HG03520 (cell line): ENCODE results near the gene DMXL2.
"Not testable (repeated sequence)": the region's sequence is repeated elsewhere in the genome, so short reads cannot be mapped to it uniquely, and the experiment has no call there.

ENCODE experiments used
- ATAC-seq: cut with Tn5 transposase; IDR thresholded peaks from one replicate; pipeline ENCODE4 v1.9.1; 2021; ENCODE audit warnings: mild to moderate bottlenecking, moderate library complexity; ENCODE audit not compliant: unreplicated experiment

DMXL2 gene

GRCh38 chr15:51622604-51623370 lies at the start of gene DMXL2:
Gene DMXL2, minus strand, starts transcription at chr15:51622771. Its CDS starts 226 bp downstream, at chr15:51622545.
- peak; percentile 25 for ATAC-seq

GRCh38 chr15:51672155-51672687 lies 49.6 kb upstream of the DMXL2 start:
- no peak for ATAC-seq

GRCh38 chr15:51669381-51669780 lies 46.8 kb upstream of the DMXL2 start:
- ATAC-seq: no peak

GRCh38 chr15:51668446-51668845 lies 45.9 kb upstream of the DMXL2 start:
- ATAC-seq: no peak

GRCh38 chr15:51667478-51667877 lies 44.9 kb upstream of the DMXL2 start:
- ATAC-seq: no peak

- no peak for ATAC-seq
These were observed 38.5 kb upstream of the DMXL2 start for GRCh38 chr15:51661072-51661471.

- ATAC-seq: no peak
These were observed 36.1 kb upstream of the DMXL2 start for GRCh38 chr15:51658664-51659063.

GRCh38 chr15:51655401-51656057 lies 33.0 kb upstream of the DMXL2 start:
- ATAC-seq: not testable (repeated sequence)

GRCh38 chr15:51652084-51652668 lies 29.6 kb upstream of the DMXL2 start:
- ATAC-seq: no peak

- ATAC-seq: no peak
These were observed 27.3 kb upstream of the DMXL2 start for GRCh38 chr15:51649659-51650521.

- not testable (repeated sequence) for ATAC-seq
These were observed 26.1 kb upstream of the DMXL2 start for GRCh38 chr15:51648643-51649042.

GRCh38 chr15:51648101-51648500 lies 25.5 kb upstream of the DMXL2 start:
- ATAC-seq: not testable (repeated sequence)

- ATAC-seq: no peak
These were observed 24.6 kb upstream of the DMXL2 start for GRCh38 chr15:51647128-51647562.

- no peak for ATAC-seq
These were observed 20.1 kb upstream of the DMXL2 start for GRCh38 chr15:51642696-51643095.

- no peak for ATAC-seq
These were observed 19.0 kb upstream of the DMXL2 start for GRCh38 chr15:51641490-51642130.

- ATAC-seq: no peak
These were observed 12.1 kb upstream of the DMXL2 start for GRCh38 chr15:51634591-51635198.

GRCh38 chr15:51629612-51630011 lies 7.0 kb upstream of the DMXL2 start:
- ATAC-seq: no peak

GRCh38 chr15:51625236-51625635 lies 2.7 kb upstream of the DMXL2 start:
- ATAC-seq: no peak

- ATAC-seq: no peak
These were observed 1.5 kb upstream of the DMXL2 start for GRCh38 chr15:51624022-51624421.
